OCI-LY1 (cell line): Measurements from ENCODE around the gene DGCR6L.
"Not testable (repeated sequence)": the region's sequence is repeated elsewhere in the genome, so short reads cannot be mapped to it uniquely, and the experiment has no call there.

ENCODE experiments used
- H2AFZ ChIP-seq: fragments of 200-600 bp; sonication (generic), shearing (Covaris generic); 2 replicates; pipeline ENCODE4 v1.6.0; 2014; ENCODE audit warnings: antibody characterized with exemption, mild to moderate bottlenecking, low read length
- H3F3A ChIP-seq: fragments of 200-600 bp; sonication (generic), shearing (Covaris generic); 2 replicates; pipeline ENCODE4 v1.6.0; 2014; ENCODE audit warnings: mild to moderate bottlenecking, antibody characterized with exemption, low read length, moderate library complexity; ENCODE audit not compliant: insufficient read depth
- H3K27ac ChIP-seq: fragments of 200-600 bp; sonication (generic); 2 replicates; pipeline ENCODE4 v1.5.1; 2014; ENCODE audit warnings: low read length, mixed run types, mild to moderate bottlenecking, low read depth; ENCODE audit not compliant: poor library complexity, severe bottlenecking
- H3K27me3 ChIP-seq: fragments of 200-600 bp; sonication (generic); 2 replicates; pipeline ENCODE4 v1.6.0; 2014; ENCODE audit warnings: antibody characterized with exemption, mild to moderate bottlenecking, low read length, moderate library complexity; ENCODE audit not compliant: insufficient read depth
- H3K36me3 ChIP-seq: fragments of 200-600 bp; sonication (generic); 2 replicates; pipeline ENCODE4 v1.6.1; 2014; ENCODE audit warnings: mild to moderate bottlenecking, antibody characterized with exemption, low read length, moderate library complexity, mixed read lengths; ENCODE audit not compliant: insufficient read depth
- H3K4me1 ChIP-seq: fragments of 200-600 bp; sonication (generic); 2 replicates; pipeline ENCODE4 v1.5.1; 2014; ENCODE audit warnings: mild to moderate bottlenecking, low read length, moderate library complexity; ENCODE audit not compliant: insufficient read depth, severe bottlenecking
- H3K4me2 ChIP-seq: fragments of 200-600 bp; sonication (generic), shearing (Covaris generic); 2 replicates; pipeline ENCODE4 v1.6.1; 2014; ENCODE audit warnings: low read length
- H3K4me3 ChIP-seq: fragments of 200-600 bp; sonication (generic); 2 replicates; pipeline ENCODE4 v1.5.1; 2014; ENCODE audit warnings: low read length, low read depth, mild to moderate bottlenecking, mixed read lengths; ENCODE audit not compliant: poor library complexity, severe bottlenecking
- H3K79me2 ChIP-seq: fragments of 200-600 bp; shearing (Covaris generic); 2 replicates; pipeline ENCODE4 v1.6.1; 2016; ENCODE audit warnings: mixed run types, low read length, mixed read lengths; ENCODE audit not compliant: insufficient read depth
- H3K9ac ChIP-seq: fragments of 200-600 bp; sonication (generic), shearing (Covaris generic); 2 replicates; pipeline ENCODE4 v1.6.1; 2014; ENCODE audit warnings: mild to moderate bottlenecking, low read length, mixed read lengths
- H3K9me2 ChIP-seq: fragments of 200-600 bp; sonication (generic), shearing (Covaris generic); 2 replicates; pipeline ENCODE4 v1.6.1; 2014; ENCODE audit warnings: low read depth, mild to moderate bottlenecking, low read length, mixed read lengths
- H3K9me3 ChIP-seq: fragments of 200-600 bp; shearing (Covaris generic); 2 replicates; pipeline ENCODE4 v1.6.1; 2014; ENCODE audit warnings: low read length, mixed read lengths
- H4K20me1 ChIP-seq: fragments of 200-600 bp; sonication (generic), shearing (Covaris generic); 2 replicates; pipeline ENCODE4 v1.6.0; 2016; ENCODE audit warnings: mild to moderate bottlenecking, low read length; ENCODE audit not compliant: insufficient read depth
- EZH2 ChIP-seq: fragments of 200-600 bp; sonication (generic), shearing (Covaris generic); IDR thresholded peaks from 2 replicates; pipeline ENCODE4 v1.8.0; 2017; ENCODE audit warnings: borderline replicate concordance, mixed run types, mild to moderate bottlenecking, antibody characterized with exemption, low read length, moderate library complexity, mixed read lengths
- TF ChIP-seq, protein P1 (sequence below): fragments of 200-600 bp; sonication (generic), shearing (Covaris generic); IDR thresholded peaks from 2 replicates; pipeline ENCODE4 v1.5.1; 2017; ENCODE audit warnings: mild to moderate bottlenecking, antibody characterized with exemption, low read length, moderate library complexity, mixed read lengths

DGCR6L gene

DNA sequence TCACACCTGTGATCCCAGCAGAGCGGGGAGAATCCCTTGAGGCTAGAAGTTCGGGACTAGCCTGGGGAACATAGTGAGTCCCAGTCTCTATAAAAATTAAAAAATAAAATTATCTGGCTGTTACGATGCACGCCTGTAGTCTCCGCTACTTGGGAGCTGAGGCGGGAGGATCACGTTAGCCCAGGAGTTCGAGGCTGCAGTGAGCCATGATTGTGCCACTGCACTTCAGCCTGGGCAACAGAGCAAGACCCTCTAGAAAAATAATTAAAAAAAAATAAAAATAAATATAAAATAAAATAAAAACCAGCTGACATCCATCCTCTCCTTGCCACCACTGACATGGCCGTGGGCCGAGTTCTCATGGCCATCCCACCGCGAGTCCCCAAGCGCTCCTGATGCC lies 44.0 kb downstream of the DGCR6L start:
- TF ChIP-seq, protein P1, sequence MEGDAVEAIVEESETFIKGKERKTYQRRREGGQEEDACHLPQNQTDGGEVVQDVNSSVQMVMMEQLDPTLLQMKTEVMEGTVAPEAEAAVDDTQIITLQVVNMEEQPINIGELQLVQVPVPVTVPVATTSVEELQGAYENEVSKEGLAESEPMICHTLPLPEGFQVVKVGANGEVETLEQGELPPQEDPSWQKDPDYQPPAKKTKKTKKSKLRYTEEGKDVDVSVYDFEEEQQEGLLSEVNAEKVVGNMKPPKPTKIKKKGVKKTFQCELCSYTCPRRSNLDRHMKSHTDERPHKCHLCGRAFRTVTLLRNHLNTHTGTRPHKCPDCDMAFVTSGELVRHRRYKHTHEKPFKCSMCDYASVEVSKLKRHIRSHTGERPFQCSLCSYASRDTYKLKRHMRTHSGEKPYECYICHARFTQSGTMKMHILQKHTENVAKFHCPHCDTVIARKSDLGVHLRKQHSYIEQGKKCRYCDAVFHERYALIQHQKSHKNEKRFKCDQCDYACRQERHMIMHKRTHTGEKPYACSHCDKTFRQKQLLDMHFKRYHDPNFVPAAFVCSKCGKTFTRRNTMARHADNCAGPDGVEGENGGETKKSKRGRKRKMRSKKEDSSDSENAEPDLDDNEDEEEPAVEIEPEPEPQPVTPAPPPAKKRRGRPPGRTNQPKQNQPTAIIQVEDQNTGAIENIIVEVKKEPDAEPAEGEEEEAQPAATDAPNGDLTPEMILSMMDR, result no peak
- TF ChIP-seq EZH2, result no peak
- H3K4me3 ChIP-seq, result no peak overlapping the region
- H3K36me3 ChIP-seq, result no peaks in the 10 kb centered on the region
- no peak overlapping the region for H3K27ac ChIP-seq
- H3K27me3 ChIP-seq, result 0 out of 2 replicates have a peak, but pooled peaks cover 4% of the 10 kb centered on the region
- no peaks in the 10 kb centered on the region for H3K79me2 ChIP-seq
- H3F3A ChIP-seq, result no peaks in the 10 kb centered on the region
- no peak overlapping the region for H3K4me2 ChIP-seq
- H3K9me3 ChIP-seq, result no peaks in the 10 kb centered on the region
- H3K4me1 ChIP-seq, result no peaks in the 10 kb centered on the region
- H2AFZ ChIP-seq, result no peak overlapping the region
- no peak overlapping the region for H3K9ac ChIP-seq
- no peaks in the 10 kb centered on the region for H4K20me1 ChIP-seq
- no peaks in the 10 kb centered on the region for H3K9me2 ChIP-seq

DNA sequence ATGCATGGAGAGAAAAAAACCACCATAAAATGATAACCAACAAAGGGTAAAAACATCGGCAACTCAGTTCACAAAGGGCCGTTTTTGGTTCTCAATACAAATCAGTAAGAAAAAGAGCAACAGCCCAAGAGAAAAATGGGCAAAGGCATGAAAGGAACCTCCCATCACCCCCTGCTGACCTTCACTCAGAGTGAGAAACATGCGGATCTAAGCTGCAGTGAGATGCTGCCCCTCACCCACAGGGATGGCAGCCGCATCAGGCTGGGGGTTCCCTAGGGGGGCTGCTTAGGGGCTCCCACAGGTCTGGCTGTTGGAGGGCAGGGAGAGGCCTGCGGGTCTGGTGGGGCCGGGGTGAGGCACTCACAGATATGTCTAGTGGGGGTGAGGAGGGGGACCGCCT lies 44.5 kb downstream of the DGCR6L start:
- not testable (repeated sequence) for H3K4me1 ChIP-seq, H3K27me3 ChIP-seq, H3K9ac ChIP-seq, H3K9me2 ChIP-seq, H4K20me1 ChIP-seq, H3K27ac ChIP-seq, H3F3A ChIP-seq, H3K9me3 ChIP-seq, H2AFZ ChIP-seq, H3K4me3 ChIP-seq, H3K79me2 ChIP-seq, H3K36me3 ChIP-seq, H3K4me2 ChIP-seq

DNA sequence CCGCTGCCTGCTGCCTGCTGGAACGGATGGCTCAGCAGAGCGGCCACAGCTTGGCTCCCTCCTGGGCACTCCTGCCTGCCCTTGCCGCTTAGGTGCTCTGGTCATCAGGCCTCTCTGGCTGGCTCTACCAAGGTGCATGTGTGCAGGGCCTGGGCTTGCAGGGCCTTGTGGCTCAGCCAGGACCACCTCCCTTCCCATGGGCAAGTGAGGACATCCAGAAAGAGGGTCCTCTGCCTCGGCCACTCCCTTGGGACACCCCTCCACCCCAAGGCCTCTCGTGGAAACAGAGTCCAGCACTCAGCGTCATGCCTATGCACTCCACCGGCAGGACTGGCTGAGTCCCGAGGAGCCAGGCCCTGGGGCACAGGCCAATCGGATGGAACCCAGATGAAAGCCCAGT lies 45.5 kb downstream of the DGCR6L start:
- not testable (repeated sequence) for H3K79me2 ChIP-seq, H3K27me3 ChIP-seq, H3K9me3 ChIP-seq, H4K20me1 ChIP-seq, H3K4me2 ChIP-seq, H2AFZ ChIP-seq, H3K4me1 ChIP-seq, H3F3A ChIP-seq, H3K36me3 ChIP-seq, H3K9ac ChIP-seq, H3K9me2 ChIP-seq, H3K27ac ChIP-seq, H3K4me3 ChIP-seq

DNA sequence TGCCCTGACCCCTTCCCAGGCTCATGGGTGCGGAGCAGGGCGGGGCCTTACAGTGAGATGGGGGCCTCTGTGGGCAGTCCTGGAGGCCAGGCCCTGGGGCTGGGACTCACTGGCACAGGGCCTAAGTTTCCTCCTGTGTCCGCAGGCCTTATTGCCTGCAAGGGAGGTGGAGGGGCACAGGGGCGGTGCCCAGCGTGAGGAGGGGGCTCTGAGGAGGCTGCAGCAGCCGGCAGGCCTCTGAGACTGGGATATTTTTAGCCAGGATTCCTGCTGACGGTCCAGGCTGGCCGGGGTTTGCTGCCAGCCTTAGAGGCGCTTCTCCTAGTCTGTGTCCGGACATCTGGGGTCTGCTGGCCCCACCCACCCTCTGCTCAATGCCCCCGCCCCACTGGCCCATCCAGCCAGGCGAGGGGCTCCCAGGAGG lies 46.1 kb downstream of the DGCR6L start:
- 0 out of 2 replicates have a peak, but pooled peaks cover 4% of the 10 kb centered on the region for H3K27me3 ChIP-seq
- H3F3A ChIP-seq, result no peaks in the 10 kb centered on the region
- no peaks in the 10 kb centered on the region for H4K20me1 ChIP-seq
- TF ChIP-seq, protein P1, result no peak
- no peak for TF ChIP-seq EZH2
- no peaks in the 10 kb centered on the region for H3K9me2 ChIP-seq
- no peak overlapping the region for H3K9ac ChIP-seq
- no peaks in the 10 kb centered on the region for H3K4me1 ChIP-seq
- H2AFZ ChIP-seq, result no peak overlapping the region
- no peak overlapping the region for H3K4me2 ChIP-seq
- no peaks in the 10 kb centered on the region for H3K36me3 ChIP-seq
- H3K79me2 ChIP-seq, result no peaks in the 10 kb centered on the region
- H3K27ac ChIP-seq, result no peak overlapping the region
- H3K4me3 ChIP-seq, result no peak overlapping the region
- no peaks in the 10 kb centered on the region for H3K9me3 ChIP-seq
